CD14-positive monocyte (primary cell): ENCODE results near the gene FRY. TPM values are rescaled to one million over a fixed set of nuclear protein-coding genes. Genes with fewer than 3 reads are reported as not detected.
"Not testable (repeated sequence)": the region's sequence is repeated elsewhere in the genome, so short reads cannot be mapped to it uniquely, and the experiment has no call there.

Source experiments
- DNase-seq, 3 donors: peaks; one replicate each; pipeline ENCODE4 v3.0.0-alpha.2; 2011 to 2022
- H2AFZ ChIP-seq: 2 replicates; pipeline ENCODE4 v1.6.0; 2012; ENCODE audit warnings: mild to moderate bottlenecking, low read depth, low read length, inconsistent platforms; ENCODE audit not compliant: insufficient read depth, poor library complexity, severe bottlenecking
- H3K27ac ChIP-seq, 2 donors: 1 replicate in 1 of 2; 2 replicates in 1 of 2; pipeline ENCODE4 v1.5.1; 2012 to 2013; ENCODE audit warnings: low read length in 2 of 2, control low read depth in 1 of 2, inconsistent platforms in 1 of 2, low read depth in 1 of 2, mild to moderate bottlenecking in 1 of 2
- H3K27me3 ChIP-seq, 2 donors: one replicate each; pipeline versions ENCODE4 v1.6.0 to v1.6.1; 2011 to 2013; ENCODE audit warnings: low read length in 2 of 2; ENCODE audit not compliant: control insufficient read depth in 2 of 2, insufficient read depth in 2 of 2
- H3K36me3 ChIP-seq, 2 donors: replicated peaks in 1 of 2; 1 replicate in 1 of 2; 2 replicates in 1 of 2; pipeline versions ENCODE4 v1.5.1 to v1.6.1; 2012 to 2013; ENCODE audit warnings: low read length in 2 of 2, control low read depth in 1 of 2, inconsistent platforms in 1 of 2, mild to moderate bottlenecking in 1 of 2; ENCODE audit not compliant: insufficient read depth in 2 of 2, control insufficient read depth in 1 of 2
- H3K4me1 ChIP-seq, 2 donors: 1 replicate in 1 of 2; 2 replicates in 1 of 2; pipeline versions ENCODE4 v1.5.1 to v1.6.1; 2012 to 2013; ENCODE audit warnings: low read length in 2 of 2, control low read depth in 1 of 2, inconsistent platforms in 1 of 2, mild to moderate bottlenecking in 1 of 2, moderate library complexity in 1 of 2; ENCODE audit not compliant: insufficient read depth in 2 of 2, control insufficient read depth in 1 of 2
- H3K4me2 ChIP-seq: replicated peaks from 2 replicates; pipeline ENCODE3; 2012; ENCODE audit warnings: low read length, moderate library complexity, mild to moderate bottlenecking; ENCODE audit not compliant: poor library complexity, severe bottlenecking; ENCODE audit errors: extremely low read depth
- H3K4me3 ChIP-seq, 3 experiments: fragments of 200-600 bp in 1 of 3; sonication (generic) in 1 of 3; replicated peaks in 1 of 3; 1 replicate in 2 of 3; 2 replicates in 1 of 3; pipeline ENCODE4 v1.5.1; 2011 to 2013; ENCODE audit warnings: low read length in 3 of 3, mild to moderate bottlenecking in 3 of 3, control low read depth in 2 of 3, low read depth in 2 of 3, inconsistent platforms in 1 of 3, moderate library complexity in 1 of 3
- H3K79me2 ChIP-seq: 2 replicates; pipeline ENCODE4 v1.6.0; 2012; ENCODE audit warnings: mild to moderate bottlenecking, control low read depth, inconsistent platforms, low read length, moderate library complexity; ENCODE audit not compliant: insufficient read depth
- H3K9ac ChIP-seq: 2 replicates; pipeline ENCODE4 v1.6.0; 2017; ENCODE audit warnings: low read length, mild to moderate bottlenecking; ENCODE audit not compliant: insufficient read depth, poor library complexity, severe bottlenecking
- H3K9me3 ChIP-seq, 2 donors: replicated peaks in 1 of 2; 1 replicate in 1 of 2; 2 replicates in 1 of 2; pipeline versions ENCODE4 v1.5.1 to v1.6.1; 2012 to 2013; ENCODE audit warnings: low read length in 2 of 2, control low read depth in 1 of 2; ENCODE audit not compliant: control insufficient read depth in 1 of 2, insufficient read depth in 1 of 2
- H4K20me1 ChIP-seq: 2 replicates; pipeline ENCODE4 v1.6.0; 2012; ENCODE audit warnings: mild to moderate bottlenecking, low read length, control low read depth, moderate library complexity; ENCODE audit not compliant: insufficient read depth
- H3K27ac Mint-ChIP-seq, 7 donors: one replicate each; pipeline ENCODE4 v1.8.0; 2020; ENCODE audit warnings: mild to moderate bottlenecking in 7 of 7, mixed read lengths in 7 of 7, moderate library complexity in 6 of 7, inconsistent platforms in 2 of 7
- H3K27me3 Mint-ChIP-seq, 3 donors: one replicate each; pipeline ENCODE4 v1.8.0; 2021 to 2022; ENCODE audit warnings: low read depth in 3 of 3, mild to moderate bottlenecking in 3 of 3, mixed read lengths in 3 of 3, moderate library complexity in 3 of 3, inconsistent platforms in 1 of 3
- H3K36me3 Mint-ChIP-seq, 2 donors: one replicate each; pipeline ENCODE4 v1.8.0; 2020; ENCODE audit warnings: mixed read lengths in 2 of 2, inconsistent platforms in 1 of 2, mild to moderate bottlenecking in 1 of 2
- H3K4me1 Mint-ChIP-seq: one replicate; pipeline ENCODE4 v1.8.0; 2020; ENCODE audit warnings: mild to moderate bottlenecking, mixed read lengths
- H3K4me3 Mint-ChIP-seq, 2 donors: one replicate each; pipeline ENCODE4 v1.8.0; 2020; ENCODE audit warnings: mild to moderate bottlenecking in 2 of 2, mixed read lengths in 2 of 2, moderate library complexity in 1 of 2
- H3K9me3 Mint-ChIP-seq, 7 donors: one replicate each; pipeline ENCODE4 v1.8.0; 2020 to 2022; ENCODE audit warnings: mixed read lengths in 7 of 7, mild to moderate bottlenecking in 6 of 7, moderate library complexity in 6 of 7, inconsistent platforms in 2 of 7
- CTCF ChIP-seq: fragments of 200-600 bp; IDR thresholded peaks from one replicate; pipeline ENCODE4 v1.8.0; 2022; ENCODE audit warnings: antibody characterized with exemption, mild to moderate bottlenecking
- WGBS: methylation state at CpG from one replicate; pipeline ENCODE4 v1.1.5; 2013; ENCODE audit warnings: missing lambda C conversion rate; ENCODE audit not compliant: insufficient coverage; 5-methylcytosine and 5-hydroxymethylcytosine counted together
- intact Hi-C, 2 donors: fragments of 100-400 bp; cut with micrococcal nuclease; formaldehyde crosslinking; loops; one replicate each; pipeline versions ENCODE4 v1.15.0 to v1.15.1; 2023
- polyA plus RNA-seq, 3 donors: library from polyadenylated mRNA; depleted of rRNA in 1 of 3; unstranded in 2 of 3; stranded (reverse) in 1 of 3; fragments of 300-500 nt in 2 of 3; fragments of >200 nt in 1 of 3; fragmentation: Illumina TruSeq in 2 of 3; gene quantifications; 1 replicate in 2 of 3; 2 replicates in 1 of 3; pipeline ENCODE4 v1.2.3, GENCODE V29; 2012 to 2021

Gene FRY
- polyA plus RNA-seq, 3 donors: 3.9 to 31.8 (median 5.0) TPM

GRCh38 chr13:31998131-31998530 lies 33.4 kb upstream of the FRY start:
- H2AFZ ChIP-seq: no peak overlapping the region
- peaks cover 0 to 2% (median 0%) of the 10 kb centered on the region in 3 donors for H3K27me3 Mint-ChIP-seq
- intact Hi-C loops: no loop called here

GRCh38 chr13:32000754-32001153 lies 30.8 kb upstream of the FRY start:
- H3K36me3 ChIP-seq, H3K79me2 ChIP-seq, H4K20me1 ChIP-seq, H3K9me3 Mint-ChIP-seq, DNase-seq, H3K27me3 Mint-ChIP-seq, H3K9me3 ChIP-seq, H3K36me3 Mint-ChIP-seq, H3K27me3 ChIP-seq: not testable (repeated sequence)
- peak overlapping the region; percentile 71 to 81 for H3K4me3 Mint-ChIP-seq
- Histone ChIP-seq H3K4me3 (peak overlapping the region; percentile 14 to 63 (median 22)), H3K9ac (peak overlapping the region; percentile 40), H2AFZ (peak overlapping the region; percentile 78), H3K27ac (peak overlapping the region; percentile 63 to 89), H3K4me2 (peak overlapping the region; percentile 55), H3K4me1 (peaks cover 13 to 17% of the 10 kb centered on the region in 2 donors)
- peaks cover 30% of the 10 kb centered on the region for H3K4me1 Mint-ChIP-seq
- no CpG with 5 or more reads among the region's 7 CpGs for WGBS
- intact Hi-C loops: loop anchor here in 1 of 2 donors (5.0 kb wide), 1 partner anchor 88 kb away; no protein-coding TSS in a partner anchor
- H3K27ac Mint-ChIP-seq: peak overlapping the region; percentile 93 to 100 (median 99)

More at GRCh38 chr13:31998131-31998530, 33.4 kb upstream of the FRY start:
- Mint-ChIP-seq H3K27ac (peak overlapping the region in 2 of 7 donors; percentile 0 to 70), H3K36me3 (peaks cover 11 to 23% of the 10 kb centered on the region in 2 donors), H3K9me3 (peaks cover 0 to 14% (median 6%) of the 10 kb centered on the region in 7 donors), H3K4me1 (peaks cover 26% of the 10 kb centered on the region), H3K4me3 (no peak overlapping the region)
- DNase-seq: no peak
- no peak overlapping the region for H3K4me2 ChIP-seq
- no peaks in the 10 kb centered on the region for H3K27me3 ChIP-seq
- no peaks in the 10 kb centered on the region for H4K20me1 ChIP-seq
- H3K36me3 ChIP-seq: no peaks in the 10 kb centered on the region
- peaks cover 3 to 6% of the 10 kb centered on the region in 2 donors for H3K9me3 ChIP-seq
- H3K9ac ChIP-seq: no peak overlapping the region
- H3K4me1 ChIP-seq: peaks cover 13 to 17% of the 10 kb centered on the region in 2 donors
- no CpG with 5 or more reads among the region's 6 CpGs for WGBS
- no peak overlapping the region for H3K4me3 ChIP-seq
- no peak overlapping the region for H3K27ac ChIP-seq
- TF ChIP-seq CTCF: no peak
- H3K79me2 ChIP-seq: peaks cover 3% of the 10 kb centered on the region
